Neural progenitor cell (in vitro differentiated cells): ENCODE results near the gene CHRNA4. TPM values are rescaled to one million over a fixed set of nuclear protein-coding genes. Genes with fewer than 3 reads are reported as not detected.
A peak's percentile ranks its signal among the peaks of the same experiment; 100 is the strongest.

ENCODE experiments used
- DNase-seq: peaks from one replicate; pipeline ENCODE4 v3.0.0-alpha.2; 2016; ENCODE audit warnings: low spot score
- H2AFZ ChIP-seq: fragments of 200-600 bp; sonication (generic); replicated peaks from 2 replicates; pipeline ENCODE4 v1.6.1; 2016; ENCODE audit warnings: antibody characterized with exemption
- H3F3A ChIP-seq: fragments of 200-600 bp; sonication (generic); 2 replicates; pipeline ENCODE4 v1.6.1; 2016; ENCODE audit warnings: antibody characterized with exemption, low read depth
- H3K27ac ChIP-seq: fragments of 200-600 bp; sonication (generic); 2 replicates; pipeline ENCODE4 v1.5.1; 2016; ENCODE audit warnings: mild to moderate bottlenecking
- H3K27me3 ChIP-seq: fragments of 200-600 bp; sonication (generic); 2 replicates; pipeline ENCODE4 v1.6.1; 2016; ENCODE audit warnings: mild to moderate bottlenecking, moderate library complexity
- H3K36me3 ChIP-seq: fragments of 200-600 bp; sonication (generic); 2 replicates; pipeline ENCODE4 v1.5.1; 2016
- H3K4me1 ChIP-seq: fragments of 200-600 bp; sonication (generic); 2 replicates; pipeline ENCODE4 v1.6.1; 2016; ENCODE audit warnings: mixed run types
- H3K4me2 ChIP-seq: fragments of 200-600 bp; sonication (generic); 2 replicates; pipeline ENCODE4 v1.6.1; 2016
- H3K4me3 ChIP-seq: fragments of 200-600 bp; sonication (generic); 2 replicates; pipeline ENCODE4 v1.5.1; 2016
- H3K79me2 ChIP-seq: fragments of 200-600 bp; sonication (generic); 2 replicates; pipeline ENCODE4 v1.6.1; 2016; ENCODE audit warnings: low read depth
- H3K9ac ChIP-seq: fragments of 200-600 bp; sonication (generic); 2 replicates; pipeline ENCODE4 v1.6.1; 2016
- H3K9me3 ChIP-seq: fragments of 200-600 bp; sonication (generic); 2 replicates; pipeline ENCODE4 v1.5.1; 2016; ENCODE audit warnings: low read depth
- H4K20me1 ChIP-seq: fragments of 200-600 bp; sonication (generic); 2 replicates; pipeline ENCODE4 v1.6.1; 2016; ENCODE audit warnings: low read depth
- H3K27ac Mint-ChIP-seq: 3 replicates; pipeline ENCODE4 v1.8.0; 2021; ENCODE audit warnings: mixed read lengths
- H3K27me3 Mint-ChIP-seq: 2 replicates; pipeline ENCODE4 v1.8.0; 2022; ENCODE audit warnings: low read depth, mild to moderate bottlenecking, inconsistent platforms, moderate library complexity, mixed read lengths; ENCODE audit not compliant: insufficient read depth
- H3K36me3 Mint-ChIP-seq: 3 replicates; pipeline ENCODE4 v1.8.0; 2021; ENCODE audit warnings: mixed read lengths
- H3K4me1 Mint-ChIP-seq: 3 replicates; pipeline ENCODE4 v1.8.0; 2021; ENCODE audit warnings: mixed read lengths
- H3K4me3 Mint-ChIP-seq: 3 replicates; pipeline ENCODE4 v1.8.0; 2021; ENCODE audit warnings: mild to moderate bottlenecking, moderate library complexity, mixed read lengths
- H3K9me3 Mint-ChIP-seq: 3 replicates; pipeline ENCODE4 v1.8.0; 2020; ENCODE audit warnings: mixed read lengths
- CTCF ChIP-seq: fragments of 200-600 bp; sonication (generic); IDR thresholded peaks from 2 replicates; pipeline ENCODE4 v1.5.1; 2017; ENCODE audit warnings: antibody characterized with exemption, mild to moderate bottlenecking
- EZH2 ChIP-seq: fragments of 200-600 bp; sonication (generic); IDR thresholded peaks from 2 replicates; pipeline ENCODE4 v1.6.1; 2017; ENCODE audit warnings: antibody characterized with exemption, mild to moderate bottlenecking, moderate library complexity
- EZH2phosphoT487 ChIP-seq: fragments of 200-600 bp; sonication (generic); IDR thresholded peaks from 2 replicates; pipeline ENCODE4 v1.6.1; 2017; ENCODE audit warnings: antibody characterized with exemption
- total RNA-seq: library from RNA; depleted of rRNA; stranded (reverse); fragments of >200 nt; gene quantifications from 2 replicates; pipeline ENCODE4 v1.2.3, GENCODE V29; 2015; ENCODE audit warnings: low replicate concordance

The CHRNA4 gene
- total RNA-seq, 1 donor from 2014 or later = not detected

GRCh38 chr20:63395723-63396122 lies 34.6 kb upstream of the CHRNA4 start:
- H3K27ac ChIP-seq = no peak overlapping the region
- H3K4me2 ChIP-seq = no peak overlapping the region
- TF ChIP-seq EZH2phosphoT487 = no peak
- TF ChIP-seq CTCF = no peak
- H3K9me3 ChIP-seq = no peaks in the 10 kb centered on the region
- H3K36me3 ChIP-seq = no peaks in the 10 kb centered on the region
- no peaks in the 10 kb centered on the region for H3F3A ChIP-seq
- no peak overlapping the region for H3K9ac ChIP-seq
- H3K79me2 ChIP-seq = no peaks in the 10 kb centered on the region
- H3K4me3 ChIP-seq = no peak overlapping the region
- peaks cover 10% of the 10 kb centered on the region for H3K9me3 Mint-ChIP-seq
- no peaks in the 10 kb centered on the region for H4K20me1 ChIP-seq
- peak overlapping the region; percentile 33 for H3K27ac Mint-ChIP-seq
- peaks cover 5% of the 10 kb centered on the region for H3K27me3 ChIP-seq
- DNase-seq = no peak
- H3K27me3 Mint-ChIP-seq = peaks cover 10% of the 10 kb centered on the region
- peaks cover 9% of the 10 kb centered on the region for H3K4me1 ChIP-seq
- peaks cover 19% of the 10 kb centered on the region for H3K4me1 Mint-ChIP-seq
- no peak overlapping the region for H2AFZ ChIP-seq
- H3K36me3 Mint-ChIP-seq = no peaks in the 10 kb centered on the region
- H3K4me3 Mint-ChIP-seq = no peak overlapping the region

- no peaks in the 10 kb centered on the region for H3K79me2 ChIP-seq
- DNase-seq = no peak
- no peak overlapping the region for H3K4me3 Mint-ChIP-seq
Observed at GRCh38 chr20:63394920-63395455, 33.8 kb upstream of the CHRNA4 start.

GRCh38 chr20:63394069-63394919 lies 33.1 kb upstream of the CHRNA4 start:
- H3K27ac ChIP-seq = no peak overlapping the region
- no peaks in the 10 kb centered on the region for H4K20me1 ChIP-seq
- Mint-ChIP-seq H3K36me3 (no peaks in the 10 kb centered on the region), H3K27me3 (peaks cover 11% of the 10 kb centered on the region), H3K4me3 (peak overlapping the region; percentile 30), H3K9me3 (peaks cover 16% of the 10 kb centered on the region), H3K4me1 (peaks cover 15% of the 10 kb centered on the region), H3K27ac (no peak overlapping the region)
- H3K4me1 ChIP-seq = peaks cover 9% of the 10 kb centered on the region
- H3K79me2 ChIP-seq = no peaks in the 10 kb centered on the region
- no peaks in the 10 kb centered on the region for H3K9me3 ChIP-seq
- no peaks in the 10 kb centered on the region for H3K36me3 ChIP-seq
- no peak overlapping the region for H3K9ac ChIP-seq
- H3K4me2 ChIP-seq = peak overlapping the region; percentile 42
- no peak overlapping the region for H3K4me3 ChIP-seq
- peak; percentile 58 for DNase-seq
- peaks cover 5% of the 10 kb centered on the region for H3K27me3 ChIP-seq
- no peaks in the 10 kb centered on the region for H3F3A ChIP-seq
- TF ChIP-seq EZH2 (no peak), EZH2phosphoT487 (no peak), CTCF (no peak)
- H2AFZ ChIP-seq = no peak overlapping the region

More at GRCh38 chr20:63394920-63395455, 33.8 kb upstream of the CHRNA4 start:
- H3K27me3 Mint-ChIP-seq = peaks cover 6% of the 10 kb centered on the region
- peaks cover 13% of the 10 kb centered on the region for H3K9me3 Mint-ChIP-seq
- Histone ChIP-seq H3K36me3 (no peaks in the 10 kb centered on the region), H3K4me3 (no peak overlapping the region), H3K9ac (no peak overlapping the region), H3K9me3 (no peaks in the 10 kb centered on the region), H3K27ac (no peak overlapping the region), H3F3A (no peaks in the 10 kb centered on the region), H2AFZ (no peak overlapping the region), H4K20me1 (no peaks in the 10 kb centered on the region), H3K27me3 (peaks cover 5% of the 10 kb centered on the region), H3K4me1 (peaks cover 9% of the 10 kb centered on the region), H3K4me2 (no peak overlapping the region)
- peaks cover 15% of the 10 kb centered on the region for H3K4me1 Mint-ChIP-seq
- H3K36me3 Mint-ChIP-seq = no peaks in the 10 kb centered on the region
- H3K27ac Mint-ChIP-seq = no peak overlapping the region
- TF ChIP-seq EZH2 (no peak), CTCF (no peak), EZH2phosphoT487 (no peak)
